ENCODE measurements around the gene SIK3.

SIK3 gene

DNA sequence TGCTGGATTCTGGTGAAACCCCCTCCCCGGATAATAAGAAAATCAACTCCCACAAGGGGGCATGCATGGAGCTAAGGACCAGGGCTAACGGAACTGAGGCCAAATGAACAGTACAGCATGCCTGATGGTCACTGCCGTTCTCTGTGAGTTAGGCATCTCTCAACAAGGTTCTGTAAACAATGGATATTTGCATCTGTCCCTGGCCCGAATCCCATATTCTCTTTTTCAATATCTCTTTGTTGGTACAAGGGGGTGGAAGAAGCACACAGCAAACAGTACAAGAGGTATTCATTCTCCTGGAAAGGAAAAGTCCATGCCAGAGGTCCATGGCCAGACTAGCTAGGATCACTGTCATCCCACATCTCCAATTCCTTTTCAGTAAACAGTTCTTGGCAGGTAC is 228.6 kb downstream of the SIK3 start:
- DNase-seq (ENCODE audit: low read depth in 1 of 2, low spot score in 1 of 2): no peak

DNA sequence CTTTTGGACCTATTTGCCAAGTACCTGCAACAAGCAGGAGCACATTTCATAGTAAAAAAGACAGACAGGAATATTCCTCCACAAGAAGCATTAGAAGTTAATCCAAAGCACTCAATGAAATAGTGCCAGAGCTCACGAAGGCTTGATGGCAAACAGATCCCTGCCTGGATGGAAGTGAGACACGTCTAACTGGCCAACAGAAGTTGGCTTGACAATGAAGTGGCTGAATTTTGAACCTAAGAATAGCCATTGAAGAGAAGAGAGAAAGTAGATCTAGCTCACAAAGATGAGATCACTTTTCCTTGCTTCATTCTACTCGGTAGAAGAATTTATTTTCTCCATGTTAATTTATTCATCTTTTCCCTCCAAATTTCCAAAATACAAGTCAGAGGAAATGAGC is 230.2 kb downstream of the SIK3 start:
- DNase-seq (ENCODE audit: low read depth in 1 of 2, low spot score in 1 of 2): no peak

DNA sequence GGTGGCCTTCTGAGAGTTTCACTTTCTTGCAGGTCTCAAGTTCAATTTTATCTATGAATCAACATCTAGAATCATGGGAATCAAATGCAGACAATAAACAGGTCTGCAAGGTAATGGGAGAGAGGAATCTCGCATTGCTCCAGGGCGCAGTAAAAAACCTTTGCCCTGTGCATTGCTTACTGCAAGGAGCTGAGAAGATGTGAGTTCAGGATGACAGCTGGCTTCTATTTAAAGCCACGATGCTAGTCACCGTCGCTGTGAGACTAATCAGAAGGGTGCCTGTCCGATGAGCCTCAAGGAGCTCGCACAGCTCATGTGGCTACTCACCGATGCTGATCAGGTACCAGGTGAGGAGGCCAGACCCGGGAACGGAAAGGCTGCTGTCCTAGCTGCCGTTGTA is 230.6 kb downstream of the SIK3 start:
- no peak for DNase-seq (ENCODE audit: low read depth in 1 of 2, low spot score in 1 of 2)

DNA sequence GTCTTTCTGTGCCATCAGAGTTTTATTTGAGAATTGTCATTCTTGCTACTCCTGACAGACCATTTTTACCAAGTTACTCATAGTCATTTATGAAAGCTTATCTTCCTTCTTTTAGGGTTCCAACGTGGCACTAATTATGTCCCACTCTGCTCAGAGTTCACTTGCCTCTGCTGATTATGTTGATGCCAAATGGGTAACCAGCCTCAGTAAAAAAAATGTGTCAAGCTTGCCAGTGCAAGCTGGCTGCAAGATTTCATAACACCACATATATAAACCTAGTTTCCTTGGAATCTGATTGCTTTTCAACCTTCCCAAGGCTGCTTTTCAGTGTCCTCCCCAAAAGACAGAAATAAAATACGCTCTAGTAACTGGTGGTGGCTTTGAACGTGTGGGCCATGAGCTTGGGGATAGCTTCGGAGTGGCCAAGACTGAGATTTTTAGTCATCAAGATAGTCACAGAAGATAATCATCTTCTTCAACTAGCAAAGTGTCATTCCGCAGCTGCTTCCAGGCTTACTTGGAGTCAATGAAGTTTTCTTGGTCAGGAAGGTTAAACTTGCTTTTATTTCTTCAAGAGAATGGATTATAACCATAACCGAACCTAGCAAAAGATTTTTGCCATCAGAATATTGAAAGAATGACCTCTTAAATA is 231.3 kb downstream of the SIK3 start:
- DNase-seq (ENCODE audit: low read depth in 1 of 2, low spot score in 1 of 2): no peak

- no peak for DNase-seq (ENCODE audit: low read depth in 1 of 2, low spot score in 1 of 2)
Measured at GRCh38 chr11:116865696-116866095, 232.5 kb downstream of the SIK3 start.

DNA sequence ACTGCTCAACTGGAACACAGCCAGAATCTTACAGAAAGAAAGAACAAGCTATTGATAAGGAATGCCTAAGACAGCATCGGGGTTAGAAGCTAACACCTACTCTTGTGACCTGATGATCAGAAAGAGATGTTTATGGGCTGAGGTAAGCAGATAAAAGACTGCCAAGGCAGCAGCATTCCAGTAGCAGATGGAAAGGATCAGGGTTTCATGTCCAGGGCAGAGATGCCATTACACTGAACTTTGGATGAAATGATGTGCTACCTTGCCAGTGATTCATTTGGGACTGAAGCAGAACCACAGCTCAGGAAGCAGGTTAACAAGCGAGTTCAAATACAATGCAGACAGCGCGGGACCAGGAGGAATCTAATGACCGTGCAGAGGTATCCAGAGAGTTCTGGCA is 233.7 kb downstream of the SIK3 start:
- no peak for DNase-seq (ENCODE audit: low read depth in 1 of 2, low spot score in 1 of 2)

- no peak for DNase-seq (ENCODE audit: low read depth in 1 of 2, low spot score in 1 of 2)
Measured at GRCh38 chr11:116862951-116863350, 235.3 kb downstream of the SIK3 start.

GRCh38 chr11:116862185-116862584 is 236.0 kb downstream of the SIK3 start:
- DNase-seq (ENCODE audit: low read depth in 1 of 2, low spot score in 1 of 2): no peak

- no peak for DNase-seq (ENCODE audit: low read depth in 1 of 2, low spot score in 1 of 2)
Measured at GRCh38 chr11:116861539-116861938, 236.7 kb downstream of the SIK3 start.

GRCh38 chr11:116860303-116860702 is 237.9 kb downstream of the SIK3 start:
- no peak for DNase-seq (ENCODE audit: low read depth in 1 of 2, low spot score in 1 of 2)

DNA sequence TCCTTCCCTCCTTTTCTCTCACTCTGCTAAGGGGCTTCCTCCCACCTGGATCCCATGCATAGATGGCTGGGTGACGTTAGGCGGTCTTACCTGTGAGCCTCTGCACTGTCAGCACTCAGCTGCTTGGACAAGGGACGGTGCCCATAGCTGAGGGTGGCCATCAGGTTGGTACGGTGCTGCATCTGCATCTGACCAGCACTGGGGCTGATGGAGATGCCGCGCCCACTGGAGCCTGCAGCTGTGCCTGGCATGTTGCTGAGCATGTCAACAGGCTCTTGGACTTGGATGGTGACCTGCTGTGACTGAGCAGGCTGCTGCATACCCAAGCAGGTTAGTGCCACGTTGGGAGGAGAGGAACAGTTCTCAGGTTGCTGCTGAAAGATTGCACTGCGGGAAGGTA is 239.1 kb downstream of the SIK3 start:
- DNase-seq (ENCODE audit: low read depth in 1 of 2, low spot score in 1 of 2): no peak

GRCh38 chr11:116857936-116858335 is 240.3 kb downstream of the SIK3 start:
- DNase-seq (ENCODE audit: low read depth in 1 of 2, low spot score in 1 of 2): no peak

DNA sequence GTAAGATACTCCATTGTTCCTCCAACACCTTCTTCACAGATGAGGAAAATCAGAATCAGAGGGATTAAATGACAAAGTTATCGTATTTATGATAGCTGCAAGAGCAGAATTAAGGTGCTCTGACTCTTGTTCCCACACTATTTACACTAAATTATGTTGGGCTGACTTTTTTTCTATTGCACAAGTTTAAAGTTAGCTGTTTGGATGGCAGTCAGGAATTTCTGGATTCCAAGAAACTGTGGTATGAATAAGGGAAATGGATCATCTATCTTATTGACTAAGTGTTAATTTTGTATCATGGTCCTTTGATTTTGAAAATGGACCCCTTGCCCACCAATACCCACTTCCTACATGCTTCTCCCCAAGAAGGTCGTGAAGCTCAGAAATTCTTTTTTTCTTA is 240.9 kb downstream of the SIK3 start:
- no peak for DNase-seq (ENCODE audit: low read depth in 1 of 2, low spot score in 1 of 2)

DNA sequence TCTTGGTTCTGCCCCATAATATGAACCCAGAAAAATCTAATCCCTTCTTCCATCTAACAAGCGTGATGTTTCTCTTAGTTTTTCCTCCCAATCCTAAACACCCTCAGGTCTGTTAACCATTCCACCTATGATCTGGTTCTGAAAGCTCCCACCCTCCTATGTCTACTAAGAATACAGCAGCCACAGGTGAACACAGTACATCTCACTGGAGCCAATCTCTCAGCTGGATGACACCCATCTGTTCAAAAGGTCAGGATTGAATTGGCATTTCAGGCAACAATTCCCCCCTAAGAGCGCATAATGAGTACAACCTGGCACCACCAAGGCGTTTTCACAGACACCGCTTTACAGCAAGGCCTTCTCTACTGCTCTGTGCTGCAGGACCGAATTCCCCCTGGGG is 241.8 kb downstream of the SIK3 start:
- no peak for DNase-seq (ENCODE audit: low read depth in 1 of 2, low spot score in 1 of 2)

DNA sequence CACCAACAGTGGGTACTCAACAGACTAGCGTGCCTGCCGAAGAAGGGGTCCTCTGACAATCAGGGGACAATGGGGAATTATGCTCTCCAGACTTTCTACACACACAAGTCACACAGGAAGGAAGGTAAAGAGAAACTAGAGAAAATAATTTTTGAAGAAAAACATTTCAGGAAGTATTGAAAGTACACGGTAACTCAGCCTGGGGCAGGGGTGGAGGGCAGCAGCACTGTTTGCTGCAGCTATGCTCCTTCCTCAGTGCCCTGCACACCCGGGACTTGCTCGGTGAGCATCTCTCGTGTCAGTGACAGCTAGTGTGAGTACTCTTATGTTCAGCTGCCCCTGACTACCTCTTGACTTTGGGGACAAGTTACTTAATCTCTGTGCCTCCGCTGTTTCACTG is 242.8 kb downstream of the SIK3 start:
- DNase-seq (ENCODE audit: low read depth in 1 of 2, low spot score in 1 of 2): no peak

DNA sequence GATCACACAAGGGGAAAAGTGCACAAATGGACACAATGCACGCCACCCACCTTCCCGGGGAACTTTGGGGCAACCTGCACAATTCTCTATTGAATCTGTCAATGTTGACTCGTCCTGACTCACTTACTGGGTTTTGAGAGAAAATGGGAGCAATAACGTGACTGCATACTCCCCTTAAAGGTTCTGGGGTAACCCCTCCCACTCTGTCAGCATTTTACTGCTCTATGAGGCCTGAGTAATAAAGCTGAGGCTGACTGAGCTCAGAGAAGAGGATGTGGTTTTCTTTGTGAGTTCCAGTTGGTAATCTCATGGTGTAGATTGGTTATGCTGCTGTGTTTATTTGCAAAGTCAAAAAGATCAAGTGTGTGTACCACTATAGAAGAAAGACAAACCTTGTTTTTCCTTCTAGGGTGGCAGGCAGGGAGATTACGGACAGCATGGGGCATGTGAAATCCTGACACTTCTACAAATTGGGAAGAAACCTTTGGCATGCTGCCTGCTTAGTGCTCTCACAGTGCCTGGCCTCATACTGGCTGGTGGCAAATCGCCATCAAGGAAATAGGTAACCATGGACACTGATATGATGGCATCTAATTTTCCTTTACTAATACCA is 244.7 kb downstream of the SIK3 start:
- DNase-seq (ENCODE audit: low read depth in 1 of 2, low spot score in 1 of 2): peak in 1 of 2 donors; percentile 17

DNA sequence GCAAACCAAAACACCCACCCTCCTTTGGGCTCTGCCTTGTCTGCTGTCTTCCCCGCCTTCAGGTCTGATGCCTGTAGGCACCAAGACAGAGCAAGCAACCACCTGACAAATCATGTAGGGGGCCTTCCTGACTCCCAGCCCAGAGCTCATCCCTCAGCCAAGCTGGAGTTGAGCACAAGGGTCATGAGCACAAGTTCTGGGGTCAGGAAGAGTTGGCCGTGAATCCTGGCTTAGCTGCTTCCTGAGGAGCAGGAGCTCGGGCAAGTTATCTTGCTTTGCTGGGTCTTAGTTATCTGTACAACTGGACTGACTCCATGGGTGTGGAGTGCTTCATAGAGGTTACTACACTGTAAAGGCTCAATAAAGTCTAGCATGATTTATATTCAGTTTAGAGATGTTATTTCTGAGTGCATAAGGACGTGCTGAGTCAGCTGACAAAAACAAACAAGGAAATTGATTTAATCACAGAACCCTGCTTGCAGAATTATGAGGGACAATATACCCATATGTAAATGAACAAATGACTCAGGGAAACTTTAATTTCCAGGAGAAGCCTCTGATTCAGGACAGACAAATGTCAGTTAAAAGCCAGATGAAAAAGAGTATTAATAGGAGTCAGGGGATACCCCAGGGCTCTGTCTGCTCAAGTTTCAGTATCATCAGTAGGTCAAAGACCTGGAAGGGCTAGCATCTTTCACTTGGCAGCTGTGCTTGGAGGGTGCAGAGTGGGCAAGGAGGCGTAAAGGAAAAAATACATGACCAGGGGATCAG is 245.8 kb downstream of the SIK3 start:
- no peak for DNase-seq (ENCODE audit: low read depth in 1 of 2, low spot score in 1 of 2)

- DNase-seq (ENCODE audit: low read depth in 1 of 2, low spot score in 1 of 2): no peak
Measured at GRCh38 chr11:116851626-116852025, 246.6 kb downstream of the SIK3 start.

- DNase-seq (ENCODE audit: low read depth in 1 of 2, low spot score in 1 of 2): no peak
Measured at GRCh38 chr11:116849486-116849885, 248.7 kb downstream of the SIK3 start.

DNA sequence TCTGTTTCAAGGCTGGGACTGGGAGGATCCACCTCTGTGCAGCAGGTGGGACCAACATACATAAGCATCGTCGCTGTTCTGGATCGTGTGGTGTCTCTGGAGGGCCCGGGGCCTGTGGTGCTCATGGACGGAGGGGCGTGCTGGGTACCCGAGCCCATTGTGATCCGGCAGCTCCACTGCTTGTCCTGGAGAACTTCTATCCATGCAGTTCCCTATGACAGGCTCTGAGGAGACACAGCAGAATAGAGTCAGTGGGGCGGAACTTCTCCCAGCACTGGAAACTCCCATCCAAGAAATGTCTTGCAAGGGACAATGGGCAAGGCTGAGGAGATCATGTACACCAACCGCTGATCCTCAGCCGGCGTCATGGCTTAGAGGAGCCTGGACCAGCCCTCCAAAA is 249.2 kb downstream of the SIK3 start:
- no peak for DNase-seq (ENCODE audit: low read depth in 1 of 2, low spot score in 1 of 2)

GRCh38 chr11:116847612-116848011 is 250.6 kb downstream of the SIK3 start:
- DNase-seq (ENCODE audit: low read depth in 1 of 2, low spot score in 1 of 2): no peak

DNA sequence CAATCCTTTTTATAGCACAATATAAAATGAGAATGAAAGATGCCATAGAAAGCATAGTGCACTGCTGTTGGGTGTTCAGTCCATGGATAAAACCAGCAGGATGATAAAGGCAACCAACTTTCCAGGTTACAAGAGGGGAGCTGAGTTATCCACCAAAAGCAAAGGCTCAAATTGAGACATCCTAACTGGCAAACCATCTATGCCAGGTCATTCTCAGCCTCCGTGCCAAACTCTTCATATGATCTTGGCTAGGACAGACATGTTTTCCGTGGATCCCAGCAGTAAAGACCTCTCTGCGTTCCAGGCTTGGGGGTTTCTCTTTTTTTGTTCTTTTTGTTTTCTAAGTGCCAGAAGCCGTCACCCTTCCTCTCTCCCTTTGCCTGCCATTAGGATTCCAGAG is 253.5 kb downstream of the SIK3 start:
- DNase-seq (ENCODE audit: low read depth in 1 of 2, low spot score in 1 of 2): no peak

- DNase-seq (ENCODE audit: low read depth in 1 of 2, low spot score in 1 of 2): no peak
Measured at GRCh38 chr11:116843661-116844060, 254.6 kb downstream of the SIK3 start.

Measured in stimulated activated CD4-positive, alpha-beta T cell treated with anti-CD3 and anti-CD28 coated beads, Interleukin-15, amount 100 ng/mL, for 1 hour (primary cell).